ENCODE results near the gene RPL37.

RPL37 gene

DNA sequence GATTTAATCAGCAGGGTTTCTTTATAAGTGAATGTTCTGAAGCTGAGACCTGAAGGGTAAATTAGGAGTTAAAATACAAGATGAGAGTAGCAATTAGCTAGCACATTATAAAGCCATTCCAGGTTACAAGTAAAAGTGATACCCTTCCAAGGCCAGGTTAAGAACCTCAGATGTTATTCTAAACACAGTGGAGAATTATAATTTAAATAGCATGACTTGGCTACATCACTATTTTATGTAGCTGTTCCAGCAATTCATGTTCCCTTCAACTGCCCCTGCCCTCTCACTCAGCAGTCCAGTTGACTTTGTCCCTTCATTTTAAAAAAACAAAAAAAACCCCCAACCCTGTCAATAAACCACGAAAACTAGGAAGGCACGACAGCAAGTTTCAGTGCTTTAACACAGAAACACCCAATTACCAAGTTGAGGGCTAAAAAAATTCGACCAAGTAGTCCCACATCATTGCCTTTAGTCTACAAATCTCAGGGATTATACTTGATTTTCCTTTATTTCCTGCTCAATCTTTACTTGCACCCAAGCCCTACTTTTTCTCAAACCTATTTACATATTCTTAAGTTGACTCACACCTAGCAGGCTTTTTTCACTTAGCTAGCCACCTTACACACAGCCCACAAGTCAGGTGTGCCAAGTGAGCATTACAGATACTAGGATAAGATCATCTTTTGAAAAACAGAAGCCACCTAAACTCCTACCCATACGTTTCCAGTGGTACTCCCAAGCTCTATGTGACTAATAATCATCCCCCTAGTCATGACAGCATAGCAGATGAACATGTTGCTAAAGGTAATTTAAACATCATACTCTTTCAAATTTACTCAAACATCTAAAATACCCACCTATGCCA, 3.4 kb downstream of the RPL37 start:
- TF ChIP-seq, protein P1, sequence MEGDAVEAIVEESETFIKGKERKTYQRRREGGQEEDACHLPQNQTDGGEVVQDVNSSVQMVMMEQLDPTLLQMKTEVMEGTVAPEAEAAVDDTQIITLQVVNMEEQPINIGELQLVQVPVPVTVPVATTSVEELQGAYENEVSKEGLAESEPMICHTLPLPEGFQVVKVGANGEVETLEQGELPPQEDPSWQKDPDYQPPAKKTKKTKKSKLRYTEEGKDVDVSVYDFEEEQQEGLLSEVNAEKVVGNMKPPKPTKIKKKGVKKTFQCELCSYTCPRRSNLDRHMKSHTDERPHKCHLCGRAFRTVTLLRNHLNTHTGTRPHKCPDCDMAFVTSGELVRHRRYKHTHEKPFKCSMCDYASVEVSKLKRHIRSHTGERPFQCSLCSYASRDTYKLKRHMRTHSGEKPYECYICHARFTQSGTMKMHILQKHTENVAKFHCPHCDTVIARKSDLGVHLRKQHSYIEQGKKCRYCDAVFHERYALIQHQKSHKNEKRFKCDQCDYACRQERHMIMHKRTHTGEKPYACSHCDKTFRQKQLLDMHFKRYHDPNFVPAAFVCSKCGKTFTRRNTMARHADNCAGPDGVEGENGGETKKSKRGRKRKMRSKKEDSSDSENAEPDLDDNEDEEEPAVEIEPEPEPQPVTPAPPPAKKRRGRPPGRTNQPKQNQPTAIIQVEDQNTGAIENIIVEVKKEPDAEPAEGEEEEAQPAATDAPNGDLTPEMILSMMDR (conservative IDR thresholded peaks at IDR 0.05), result no peak
- no peak for TF ChIP-seq ZFX (IDR thresholded peaks at IDR 0.05)
- no peak overlapping the region for H3K27ac ChIP-seq

DNA sequence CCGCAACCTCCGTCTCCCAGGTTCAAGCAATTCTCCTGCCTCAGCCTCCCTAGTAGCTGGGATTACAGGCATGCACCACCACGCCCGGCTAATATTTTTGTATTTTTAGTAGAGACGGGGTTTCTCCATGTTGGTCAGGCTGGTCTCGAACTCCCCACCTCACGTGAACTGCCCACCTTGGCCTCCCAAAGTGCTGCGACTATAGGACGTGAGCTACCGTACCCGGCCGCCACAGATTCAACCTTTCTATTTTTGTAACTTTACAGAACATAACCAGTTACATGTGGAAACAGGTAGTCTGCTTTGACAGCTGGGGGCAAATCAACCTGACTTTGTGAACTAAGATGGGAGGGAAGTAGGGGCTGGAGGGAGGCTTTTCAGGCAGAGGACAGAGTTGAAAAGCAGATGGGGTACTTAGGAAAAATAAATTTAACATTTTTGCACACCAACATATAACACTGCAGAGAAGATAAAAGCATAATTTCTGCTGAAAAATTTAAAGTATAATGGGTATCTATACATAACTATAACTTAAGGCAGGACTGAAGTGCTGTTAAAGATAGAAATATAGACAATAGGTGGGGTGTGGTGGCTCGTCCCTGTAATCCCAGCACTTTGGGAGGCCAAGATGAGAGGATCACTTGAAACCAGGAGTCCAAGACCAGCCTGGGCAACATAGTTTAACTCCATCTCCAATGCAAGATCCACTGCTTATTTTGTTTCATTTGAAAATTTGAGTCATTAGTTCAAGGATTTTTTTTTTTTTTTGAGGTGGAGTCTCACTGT, 5.1 kb downstream of the RPL37 start:
- TF ChIP-seq ZFX (IDR thresholded peaks at IDR 0.05), result no peak
- TF ChIP-seq, protein P1 (conservative IDR thresholded peaks at IDR 0.05), result no peak
- no peak overlapping the region for H3K27ac ChIP-seq

DNA sequence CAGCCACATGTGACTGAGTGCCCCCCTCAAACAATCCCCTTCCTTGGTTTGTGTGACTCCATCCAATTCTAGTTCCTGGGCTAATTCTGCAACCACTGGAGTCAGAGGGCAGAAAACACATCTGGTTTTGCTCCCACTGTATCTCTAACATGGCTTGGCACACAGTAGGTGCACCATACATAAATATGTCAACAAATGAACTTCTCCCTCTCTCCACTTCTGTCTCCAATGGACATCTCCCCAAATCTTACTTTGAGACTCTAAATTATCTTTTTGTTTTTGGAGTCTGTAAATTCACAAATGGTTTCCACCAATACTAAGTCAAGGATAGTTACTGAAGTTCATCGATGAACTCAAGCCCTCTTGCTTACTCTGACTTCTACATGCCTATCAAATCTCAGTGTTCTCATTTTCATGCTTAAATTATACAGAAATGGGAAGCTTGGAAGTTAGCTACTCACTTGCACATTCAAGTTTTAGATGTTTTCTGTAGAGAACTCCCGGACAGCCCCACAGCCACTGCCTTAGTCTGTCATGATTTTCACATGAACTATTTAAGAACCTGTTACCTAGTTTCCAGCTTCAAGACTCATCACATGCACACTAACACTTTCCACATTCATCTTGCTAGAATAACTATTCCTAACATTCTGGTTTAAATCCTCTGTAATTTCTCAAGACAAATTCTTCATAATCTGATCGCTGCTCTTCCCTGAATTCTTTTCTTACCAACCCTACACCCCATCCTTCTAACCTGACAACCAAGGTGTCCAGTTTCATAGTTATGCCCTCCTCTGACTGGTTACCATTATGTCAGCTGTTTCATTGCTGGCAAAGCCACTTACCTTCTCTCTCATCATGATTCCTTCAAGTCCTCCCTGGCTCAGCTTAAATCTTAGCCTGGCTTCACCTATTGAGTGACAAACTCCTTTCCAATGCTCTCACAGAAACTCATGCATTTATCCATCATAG, 6.0 kb downstream of the RPL37 start:
- TF ChIP-seq, protein P1 (conservative IDR thresholded peaks at IDR 0.05), result no peak
- TF ChIP-seq ZFX (IDR thresholded peaks at IDR 0.05), result no peak
- no peak overlapping the region for H3K27ac ChIP-seq

DNA sequence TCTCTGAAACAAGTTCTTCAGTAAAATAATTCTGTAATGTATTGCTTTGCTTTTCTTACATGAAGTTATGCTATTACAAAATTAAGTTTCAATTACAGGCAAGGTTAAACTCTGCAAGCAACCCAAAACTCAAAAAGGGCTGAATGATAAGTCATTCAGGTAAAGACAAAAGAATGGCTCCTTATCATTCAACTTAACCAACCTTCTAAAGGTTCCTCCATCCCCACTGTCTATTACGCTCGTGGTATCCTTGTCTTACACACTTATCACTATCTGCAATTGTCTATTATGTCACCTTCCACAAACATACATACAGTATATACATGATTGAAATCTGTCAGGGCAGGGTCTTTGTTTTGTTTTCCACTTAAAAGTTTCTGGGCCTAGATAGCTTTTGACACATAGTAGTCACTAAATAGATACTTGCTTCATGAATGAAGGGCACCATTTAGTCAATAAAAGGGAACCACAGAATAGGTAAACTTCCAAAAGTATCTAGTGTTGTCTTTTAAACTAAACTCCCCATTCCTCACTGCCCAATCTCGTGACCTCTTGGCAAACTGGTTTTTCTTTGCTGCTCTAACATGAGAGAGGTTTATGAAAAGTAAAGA, 6.9 kb downstream of the RPL37 start:
- TF ChIP-seq, protein P1 (conservative IDR thresholded peaks at IDR 0.05), result no peak
- no peak for TF ChIP-seq ZFX (IDR thresholded peaks at IDR 0.05)
- H3K27ac ChIP-seq, result no peak overlapping the region

DNA sequence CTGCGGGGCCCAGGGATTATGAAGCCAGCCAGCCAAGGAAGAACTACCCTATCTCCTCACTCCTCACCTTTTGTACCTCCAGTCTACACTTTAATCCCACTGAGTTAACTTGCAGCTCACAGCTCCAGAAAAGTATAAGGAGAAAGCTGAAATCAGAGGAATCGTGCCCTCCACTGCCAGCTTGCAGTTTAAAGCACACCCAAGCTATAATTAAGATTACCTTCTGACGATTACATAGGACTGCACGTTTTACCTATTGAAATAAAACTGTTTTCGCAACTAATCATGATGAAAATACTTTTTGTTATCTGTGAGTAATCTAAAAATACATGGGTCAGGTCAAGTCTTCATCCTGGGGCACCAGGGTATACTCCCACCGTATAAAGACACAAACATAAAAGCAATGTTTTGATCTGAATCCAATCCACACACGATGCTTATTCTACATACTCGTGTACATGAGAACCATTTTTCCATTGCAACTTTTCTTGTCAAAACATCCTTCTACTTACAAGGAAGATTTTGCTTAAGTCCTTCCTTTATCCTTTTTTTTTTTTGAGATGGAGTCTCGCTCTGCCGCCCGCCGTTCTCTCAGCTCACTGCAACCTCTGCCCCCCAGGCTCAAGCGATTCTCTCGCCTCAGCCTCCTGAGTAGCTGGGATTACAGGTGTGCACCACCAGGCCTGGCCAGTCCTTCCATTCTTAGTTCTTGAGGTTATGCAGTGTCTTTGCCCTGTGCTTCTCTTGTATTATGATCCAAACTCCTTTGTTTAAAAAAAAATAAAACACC, 7.6 kb downstream of the RPL37 start:
- H3K27ac ChIP-seq, result no peak overlapping the region
- TF ChIP-seq, protein P1 (conservative IDR thresholded peaks at IDR 0.05), result no peak
- TF ChIP-seq ZFX (IDR thresholded peaks at IDR 0.05), result no peak

All from C4-2B (cell line).